ENCODE results near the gene MICA.
A peak's percentile ranks its signal among the peaks of the same experiment; 100 is the strongest.
"Not testable (repeated sequence)": the region's sequence is repeated elsewhere in the genome, so short reads cannot be mapped to it uniquely, and the experiment has no call there.

MICA gene

DNA sequence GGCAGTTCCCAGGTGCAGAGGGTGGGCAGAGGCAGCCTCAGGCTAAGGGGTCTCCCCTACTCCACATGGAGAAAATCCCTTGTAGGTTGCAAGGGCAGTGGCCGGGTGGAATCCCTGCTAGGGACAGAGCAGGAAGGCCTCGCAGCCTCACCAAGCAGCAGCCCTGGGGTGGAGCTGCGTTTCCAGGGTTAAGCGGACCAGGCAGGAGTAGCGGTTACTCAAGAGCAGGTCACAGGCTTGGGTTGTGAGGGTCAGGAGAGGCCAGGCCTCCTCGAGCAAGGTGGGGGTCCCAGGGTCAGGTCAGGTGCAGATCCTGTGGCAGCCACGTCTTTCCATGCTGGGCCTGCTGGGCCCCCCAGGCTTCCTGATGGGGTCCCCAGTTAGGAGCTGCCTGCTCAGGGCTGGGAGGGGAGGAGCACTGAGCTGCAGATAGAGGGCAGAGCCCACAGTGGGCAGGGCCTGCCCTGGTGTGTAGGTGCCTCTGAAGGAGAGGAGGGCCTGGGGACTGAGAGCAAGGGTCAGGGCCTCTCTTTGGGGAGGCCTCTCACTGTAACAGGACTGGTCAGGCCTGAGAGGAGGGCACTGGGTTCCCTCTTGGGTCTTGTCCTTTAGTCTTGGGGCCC is 10.9 kb downstream of the MICA start:
- not testable (repeated sequence) for DNase-seq (ENCODE audit: low read depth)

- no peak for DNase-seq (ENCODE audit: low read depth)
These were observed 11.4 kb downstream of the MICA start for GRCh38 chr6:31414771-31415265.

DNA sequence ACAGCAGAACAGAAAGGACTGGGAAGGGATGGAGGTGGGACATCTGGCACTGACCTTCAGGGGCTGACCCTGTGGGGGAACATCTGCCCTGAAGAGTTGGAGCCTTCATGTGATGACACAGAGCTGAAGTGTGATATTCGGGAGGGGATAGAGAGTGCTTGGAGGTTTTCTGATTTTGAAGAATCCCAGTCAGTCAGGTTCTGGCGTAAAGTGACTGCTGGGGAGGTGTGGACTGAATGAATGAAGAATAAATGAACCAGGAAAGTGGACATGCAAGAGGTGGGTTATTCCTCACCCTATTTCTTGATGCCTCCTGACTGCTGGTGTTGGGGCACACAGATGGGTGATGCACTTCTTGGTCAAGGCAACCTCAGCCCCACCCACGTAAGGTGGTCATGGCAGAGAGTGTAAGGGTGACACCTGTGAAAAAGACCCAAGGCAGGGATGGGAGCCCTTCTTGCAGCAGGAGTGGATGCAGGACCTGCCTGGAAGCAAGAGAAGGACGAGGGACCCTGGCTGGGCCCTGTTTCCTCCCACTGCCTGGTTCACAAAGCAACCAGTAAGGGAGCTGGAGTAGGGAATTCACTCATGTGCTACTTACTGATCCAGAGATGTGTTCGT is 13.1 kb downstream of the MICA start:
- DNase-seq (ENCODE audit: low read depth): no peak

DNA sequence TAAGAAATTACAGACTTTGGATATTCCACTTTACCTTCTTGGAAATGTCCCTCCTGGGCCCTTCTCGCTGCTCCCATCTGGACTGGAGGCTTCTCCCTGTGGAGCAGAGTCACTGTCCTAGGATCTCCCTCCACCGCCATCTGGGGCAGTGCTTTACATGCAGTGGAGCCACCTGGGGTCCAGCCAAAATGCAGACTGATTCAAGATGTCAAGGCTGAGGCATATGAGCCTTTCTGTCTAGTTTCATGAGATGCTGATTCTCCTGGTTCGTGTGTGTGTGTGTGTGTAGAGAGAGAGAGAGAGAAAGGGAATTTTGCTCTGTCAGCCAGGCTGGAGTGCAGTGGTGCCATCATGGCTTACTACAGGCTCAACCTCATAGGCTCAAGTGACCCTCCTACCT is 14.9 kb downstream of the MICA start:
- no peak for DNase-seq (ENCODE audit: low read depth)

DNA sequence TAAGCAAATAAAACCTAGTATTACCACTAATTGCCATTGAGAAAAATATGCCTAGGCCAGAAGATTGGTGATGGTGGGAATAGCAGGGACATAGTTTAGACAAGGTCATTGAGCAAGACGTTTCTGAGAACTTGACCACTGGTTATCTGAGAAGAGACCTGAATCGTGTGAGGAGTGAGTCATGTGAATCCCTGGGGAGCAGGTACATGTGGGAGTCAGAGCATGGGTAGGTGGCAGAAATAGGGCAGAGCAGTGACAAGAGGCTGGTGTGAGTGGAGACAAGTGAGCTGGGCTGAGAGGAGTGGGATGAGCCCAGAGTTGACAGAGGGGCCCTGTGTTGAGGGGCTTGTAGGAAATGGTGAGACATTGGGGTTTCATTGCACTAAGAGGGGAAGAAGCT is 16.4 kb downstream of the MICA start:
- DNase-seq (ENCODE audit: low read depth): no peak

- DNase-seq (ENCODE audit: low read depth): no peak
These were observed 17.2 kb downstream of the MICA start for GRCh38 chr6:31420546-31420945.

DNA sequence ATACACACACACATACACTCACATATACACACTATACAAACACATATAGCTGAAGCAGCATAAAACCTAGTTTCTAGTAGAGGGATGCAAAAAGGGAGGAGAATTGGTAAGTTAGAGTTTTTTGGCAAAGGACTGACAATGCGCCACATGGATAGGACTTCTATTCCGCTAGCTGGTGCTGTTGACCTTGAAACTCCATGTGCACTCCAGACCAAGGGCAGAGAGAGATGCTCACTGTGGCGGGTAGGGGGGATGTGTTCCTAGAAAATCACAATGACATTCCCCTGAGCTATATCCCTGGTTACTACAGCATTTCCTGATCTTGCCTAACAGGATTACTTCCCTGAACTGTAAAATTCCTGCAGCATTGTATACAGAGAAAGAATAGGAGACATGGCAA is 19.2 kb downstream of the MICA start:
- DNase-seq (ENCODE audit: low read depth): no peak

- no peak for DNase-seq (ENCODE audit: low read depth)
These were observed 20.2 kb downstream of the MICA start for GRCh38 chr6:31423550-31423949.

GRCh38 chr6:31426395-31427354 is 23.3 kb downstream of the MICA start:
- DNase-seq (ENCODE audit: low read depth): no peak

DNA sequence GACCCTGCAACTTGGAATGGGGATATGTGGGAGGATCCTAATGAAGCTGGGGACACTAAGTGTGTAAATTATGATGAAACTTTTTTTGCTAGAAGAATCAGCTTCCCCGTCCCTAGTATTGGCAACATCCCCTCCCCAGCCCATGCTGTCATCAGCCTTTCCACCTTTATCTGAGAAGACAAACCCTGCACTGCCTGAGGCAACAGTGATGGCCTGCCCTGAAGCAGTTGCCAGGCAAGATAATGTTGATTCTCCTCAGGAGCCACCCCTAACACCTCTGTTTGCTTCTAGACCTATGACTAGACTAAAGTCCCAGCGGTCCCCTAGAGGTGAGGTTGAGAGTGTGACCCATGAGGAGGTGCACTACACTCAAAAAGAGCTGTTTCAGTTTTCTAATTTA is 27.1 kb downstream of the MICA start:
- DNase-seq (ENCODE audit: low read depth): no peak

DNA sequence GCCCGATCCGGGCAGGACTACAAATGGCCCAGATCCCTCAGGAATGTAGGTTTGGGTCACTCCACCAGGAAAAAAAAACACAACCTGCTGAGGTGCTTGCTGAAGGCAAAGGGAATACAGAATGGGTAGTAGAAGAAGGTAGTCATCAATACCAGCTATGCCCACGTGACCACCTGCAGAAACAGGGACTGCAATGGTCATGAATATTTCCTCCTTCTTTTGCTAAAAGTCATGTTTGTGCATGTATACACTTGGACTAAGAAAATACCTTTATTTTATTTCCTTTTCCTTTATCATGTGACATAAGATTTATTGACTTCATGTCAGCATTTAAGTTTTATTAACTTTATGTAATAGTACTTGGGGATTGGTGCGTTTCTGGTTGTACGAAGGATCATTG is 31.7 kb downstream of the MICA start:
- not testable (repeated sequence) for DNase-seq (ENCODE audit: low read depth)

- no peak for DNase-seq (ENCODE audit: low read depth)
These were observed 34.8 kb downstream of the MICA start for GRCh38 chr6:31438222-31438621.

- DNase-seq (ENCODE audit: low read depth): no peak
These were observed 35.3 kb downstream of the MICA start for GRCh38 chr6:31438677-31439076.

GRCh38 chr6:31441365-31442267 is 38.2 kb downstream of the MICA start:
- peak; percentile 79 for DNase-seq (ENCODE audit: low read depth)

- no peak for DNase-seq (ENCODE audit: low read depth)
These were observed 43.1 kb downstream of the MICA start for GRCh38 chr6:31446481-31446880.

DNA sequence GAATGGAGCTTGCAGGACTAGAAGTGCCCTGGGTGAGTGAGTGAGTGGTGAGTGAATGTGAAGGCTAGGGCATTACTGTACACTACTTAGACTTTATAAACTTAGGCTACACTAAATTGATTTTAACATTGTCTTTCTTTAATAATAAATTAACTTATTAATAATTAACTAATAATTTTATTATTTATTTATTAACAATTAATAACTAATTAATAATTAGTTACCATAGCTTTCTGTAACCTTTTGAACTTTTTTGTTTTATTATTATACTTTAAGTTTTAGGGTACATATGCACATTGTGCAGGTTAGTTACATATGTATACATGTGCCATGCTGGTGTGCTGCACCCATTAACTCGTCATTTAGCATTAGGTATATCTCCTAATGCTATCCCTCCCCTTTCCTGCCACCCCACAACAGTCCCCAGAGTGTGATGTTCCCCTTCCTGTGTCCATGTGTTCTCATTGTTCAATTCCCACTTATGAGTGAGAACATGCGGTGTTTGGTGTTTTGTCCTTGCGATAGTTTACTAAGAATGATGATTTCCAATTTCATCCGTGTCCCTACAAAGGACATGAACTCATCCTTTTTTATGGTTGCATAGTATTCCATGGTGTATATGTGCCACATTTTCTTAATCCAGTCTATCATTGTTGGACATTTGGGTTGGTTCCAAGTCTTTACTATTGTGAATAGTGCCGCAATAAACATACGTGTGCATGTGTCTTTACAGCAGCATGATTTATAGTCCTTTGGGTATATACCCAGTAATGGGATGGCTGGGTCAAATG is 43.8 kb downstream of the MICA start:
- DNase-seq (ENCODE audit: low read depth): not testable (repeated sequence)

GRCh38 chr6:31450751-31451150 is 47.4 kb downstream of the MICA start:
- no peak for DNase-seq (ENCODE audit: low read depth)

GRCh38 chr6:31452859-31453258 is 49.5 kb downstream of the MICA start:
- no peak for DNase-seq (ENCODE audit: low read depth)

GRCh38 chr6:31453259-31453658 is 49.9 kb downstream of the MICA start:
- no peak for DNase-seq (ENCODE audit: low read depth)

GRCh38 chr6:31459864-31460263 is 56.5 kb downstream of the MICA start:
- DNase-seq (ENCODE audit: low read depth): not testable (repeated sequence)
